ENCODE data around the gene UBAP2.

UBAP2 gene

GRCh38 chr9:33950371-33950770 lies 98.3 kb downstream of the UBAP2 start:
- Histone ChIP-seq H2AFZ (ENCODE audit: low read depth, low read length, severe bottlenecking) (no peak overlapping the region), H3K36me3 (ENCODE audit: low read length) (peaks cover 44% of the 10 kb centered on the region), H3K27ac (ENCODE audit: low read depth, low read length) (no peak overlapping the region), H3K9me2 (replicated peaks; ENCODE audit: insufficient read depth, low read length) (no peaks in the 10 kb centered on the region), H3K4me2 (ENCODE audit: low read depth, low read length, poor library complexity, severe bottlenecking) (no peak overlapping the region), H3F3A (ENCODE audit: insufficient read depth) (no peaks in the 10 kb centered on the region), H4K20me1 (ENCODE audit: low read depth, low read length) (no peaks in the 10 kb centered on the region), H3K27me3 (ENCODE audit: low read length) (no peaks in the 10 kb centered on the region), H3K9me3 (ENCODE audit: insufficient read depth, low read length) (no peaks in the 10 kb centered on the region), H3K79me2 (ENCODE audit: insufficient read depth, low read length) (peaks cover 17% of the 10 kb centered on the region; the same call in 1 of the 2 replicates), H3K4me3 (ENCODE audit: insufficient read depth, low read length, poor library complexity, severe bottlenecking) (no peak overlapping the region), H3K9ac (ENCODE audit: low read length) (no peak overlapping the region)
- TF ChIP-seq CTCF (IDR thresholded peaks at IDR 0.05; ENCODE audit: insufficient read depth, low read length, poor library complexity, severe bottlenecking) (no peak), EZH2phosphoT487 (conservative IDR thresholded peaks at IDR 0.05; ENCODE audit: low read length) (no peak)

DNA sequence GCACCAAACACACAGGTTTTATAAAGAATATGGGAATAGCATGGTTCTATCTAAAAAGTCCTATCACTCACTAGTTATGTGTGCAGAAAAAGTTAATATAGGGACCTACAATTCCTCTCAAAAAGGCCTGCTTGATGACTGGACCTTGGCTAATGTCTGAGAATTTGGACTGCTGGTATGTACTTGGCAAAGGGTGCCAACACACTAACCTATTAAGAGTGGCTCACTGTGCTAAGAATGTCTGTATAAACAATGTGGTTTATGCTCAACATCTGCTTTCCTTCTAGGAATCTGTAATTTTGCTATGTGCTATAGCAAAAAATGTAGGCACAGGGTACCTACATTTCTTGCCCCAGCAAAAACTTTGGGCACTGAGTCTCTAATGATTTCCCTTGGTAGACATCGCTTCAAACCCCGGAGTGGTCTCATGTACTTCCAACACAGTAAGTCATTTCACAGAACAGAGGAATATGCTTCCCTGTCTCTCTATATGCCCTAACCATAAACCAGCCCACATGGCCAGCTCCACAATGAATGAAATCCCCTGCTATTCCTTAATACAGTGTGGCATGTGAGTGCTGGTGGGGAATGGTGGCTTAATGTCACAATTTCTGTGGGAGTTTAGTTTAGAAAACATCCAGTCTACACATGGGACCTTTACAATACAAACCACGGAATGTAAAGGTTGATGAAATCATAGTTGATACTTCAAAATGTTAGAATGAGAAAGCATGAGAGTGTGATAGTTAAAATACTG lies 101.7 kb downstream of the UBAP2 start:
- no peak for TF ChIP-seq EZH2phosphoT487 (conservative IDR thresholded peaks at IDR 0.05; ENCODE audit: low read length)
- no peak for TF ChIP-seq CTCF (IDR thresholded peaks at IDR 0.05; ENCODE audit: insufficient read depth, low read length, poor library complexity, severe bottlenecking)

GRCh38 chr9:33943389-33943788 lies 105.3 kb downstream of the UBAP2 start:
- Histone ChIP-seq H3K9me3 (ENCODE audit: insufficient read depth, low read length) (no peaks in the 10 kb centered on the region), H3K27me3 (ENCODE audit: low read length) (no peaks in the 10 kb centered on the region), H3K4me2 (ENCODE audit: low read depth, low read length, poor library complexity, severe bottlenecking) (no peak overlapping the region), H3K36me3 (ENCODE audit: low read length) (peaks cover 59% of the 10 kb centered on the region), H2AFZ (ENCODE audit: low read depth, low read length, severe bottlenecking) (no peak overlapping the region), H3K4me3 (ENCODE audit: insufficient read depth, low read length, poor library complexity, severe bottlenecking) (no peak overlapping the region), H3K9me2 (replicated peaks; ENCODE audit: insufficient read depth, low read length) (no peaks in the 10 kb centered on the region), H4K20me1 (ENCODE audit: low read depth, low read length) (no peaks in the 10 kb centered on the region), H3K9ac (ENCODE audit: low read length) (no peak overlapping the region), H3K27ac (ENCODE audit: low read depth, low read length) (no peak overlapping the region), H3K79me2 (ENCODE audit: insufficient read depth, low read length) (peaks cover 5% of the 10 kb centered on the region; the same call in 1 of the 2 replicates), H3F3A (ENCODE audit: insufficient read depth) (0 out of 2 replicates have a peak, but pooled peaks cover 9% of the 10 kb centered on the region)
- no peak for TF ChIP-seq CTCF (IDR thresholded peaks at IDR 0.05; ENCODE audit: insufficient read depth, low read length, poor library complexity, severe bottlenecking)
- TF ChIP-seq EZH2phosphoT487 (conservative IDR thresholded peaks at IDR 0.05; ENCODE audit: low read length): no peak

More for the DNA sequence above, 101.7 kb downstream of the UBAP2 start:
- H3F3A ChIP-seq (ENCODE audit: insufficient read depth): no peaks in the 10 kb centered on the region
- peaks cover 50% of the 10 kb centered on the region for H3K36me3 ChIP-seq (ENCODE audit: low read length)
- H3K9me3 ChIP-seq (ENCODE audit: insufficient read depth, low read length): no peaks in the 10 kb centered on the region
- no peak overlapping the region for H3K4me3 ChIP-seq (ENCODE audit: insufficient read depth, low read length, poor library complexity, severe bottlenecking)
- no peak overlapping the region for H3K4me2 ChIP-seq (ENCODE audit: low read depth, low read length, poor library complexity, severe bottlenecking)
- H4K20me1 ChIP-seq (ENCODE audit: low read depth, low read length): no peaks in the 10 kb centered on the region
- no peaks in the 10 kb centered on the region for H3K27me3 ChIP-seq (ENCODE audit: low read length)
- H2AFZ ChIP-seq (ENCODE audit: low read depth, low read length, severe bottlenecking): no peak overlapping the region
- H3K9me2 ChIP-seq (replicated peaks; ENCODE audit: insufficient read depth, low read length): no peaks in the 10 kb centered on the region
- peaks cover 12% of the 10 kb centered on the region; the same call in 1 of the 2 replicates for H3K79me2 ChIP-seq (ENCODE audit: insufficient read depth, low read length)
- no peak overlapping the region for H3K27ac ChIP-seq (ENCODE audit: low read depth, low read length)
- H3K9ac ChIP-seq (ENCODE audit: low read length): no peak overlapping the region
